ENCODE data around the gene GALP.
"Not testable (repeated sequence)": the region's sequence is repeated elsewhere in the genome, so short reads cannot be mapped to it uniquely, and the experiment has no call there.

GALP gene

GRCh38 chr19:56162258-56162657 lies 13.6 kb upstream of the GALP start:
- DNase-seq (ENCODE audit: low read depth) = no peak
- H3K4me3 ChIP-seq (ENCODE audit: control insufficient read depth, low read depth, low read length) = no peak overlapping the region

DNA sequence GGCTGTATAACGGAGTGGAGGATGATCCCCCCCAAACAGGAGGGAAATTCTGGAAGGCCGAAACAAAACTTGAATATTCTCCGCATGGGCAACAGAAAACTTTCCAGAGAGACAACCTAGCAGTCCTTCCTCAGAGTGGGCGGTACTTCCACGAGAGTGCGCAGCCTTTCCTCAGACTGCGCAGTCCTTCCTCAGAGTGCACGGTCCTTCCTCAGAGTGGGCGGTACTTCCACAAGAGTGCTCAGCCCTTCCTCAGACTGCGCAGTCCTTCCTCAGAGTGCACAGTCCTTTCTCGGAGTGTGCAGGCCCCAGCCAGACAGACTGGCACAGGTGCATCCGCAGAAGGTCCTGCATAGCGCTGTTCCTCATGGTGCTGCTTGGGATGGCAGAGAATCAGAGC lies 12.7 kb upstream of the GALP start:
- DNase-seq (ENCODE audit: low read depth) = no peak
- H3K4me3 ChIP-seq (ENCODE audit: control insufficient read depth, low read depth, low read length) = no peak overlapping the region
- TF ChIP-seq, protein P1, sequence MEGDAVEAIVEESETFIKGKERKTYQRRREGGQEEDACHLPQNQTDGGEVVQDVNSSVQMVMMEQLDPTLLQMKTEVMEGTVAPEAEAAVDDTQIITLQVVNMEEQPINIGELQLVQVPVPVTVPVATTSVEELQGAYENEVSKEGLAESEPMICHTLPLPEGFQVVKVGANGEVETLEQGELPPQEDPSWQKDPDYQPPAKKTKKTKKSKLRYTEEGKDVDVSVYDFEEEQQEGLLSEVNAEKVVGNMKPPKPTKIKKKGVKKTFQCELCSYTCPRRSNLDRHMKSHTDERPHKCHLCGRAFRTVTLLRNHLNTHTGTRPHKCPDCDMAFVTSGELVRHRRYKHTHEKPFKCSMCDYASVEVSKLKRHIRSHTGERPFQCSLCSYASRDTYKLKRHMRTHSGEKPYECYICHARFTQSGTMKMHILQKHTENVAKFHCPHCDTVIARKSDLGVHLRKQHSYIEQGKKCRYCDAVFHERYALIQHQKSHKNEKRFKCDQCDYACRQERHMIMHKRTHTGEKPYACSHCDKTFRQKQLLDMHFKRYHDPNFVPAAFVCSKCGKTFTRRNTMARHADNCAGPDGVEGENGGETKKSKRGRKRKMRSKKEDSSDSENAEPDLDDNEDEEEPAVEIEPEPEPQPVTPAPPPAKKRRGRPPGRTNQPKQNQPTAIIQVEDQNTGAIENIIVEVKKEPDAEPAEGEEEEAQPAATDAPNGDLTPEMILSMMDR (IDR thresholded peaks at IDR 0.05; ENCODE audit: control insufficient read depth, insufficient read depth, low read depth, low read length, missing control alignments) = no peak

More at GRCh38 chr19:56162258-56162657, 13.6 kb upstream of the GALP start:
- TF ChIP-seq, protein P1 (IDR thresholded peaks at IDR 0.05; ENCODE audit: control insufficient read depth, insufficient read depth, low read depth, low read length, missing control alignments) = no peak

DNA sequence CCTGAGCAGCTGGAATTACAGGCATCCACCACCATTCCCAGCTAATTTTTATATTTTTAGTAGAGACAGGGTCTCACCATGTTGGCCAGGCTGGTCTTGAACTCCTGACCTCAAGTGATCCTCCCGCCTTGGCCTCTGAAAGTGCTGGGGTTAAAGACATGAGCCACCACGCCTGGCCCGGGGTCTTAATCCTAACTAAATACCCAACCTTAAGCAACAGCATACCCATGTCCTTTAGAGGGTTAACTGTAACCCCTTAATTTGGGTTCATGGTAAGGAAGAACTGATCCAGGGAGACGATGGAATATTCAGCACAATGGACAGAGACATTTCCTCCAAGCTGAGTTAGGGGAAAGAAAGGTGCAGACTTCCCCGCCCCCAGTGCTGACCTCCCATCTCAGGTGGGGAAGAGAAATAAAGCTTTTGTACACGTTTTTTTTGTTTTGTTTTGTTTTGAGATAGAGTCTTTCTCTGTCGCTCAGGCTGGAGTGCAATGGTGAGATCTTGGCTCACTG lies 8.7 kb upstream of the GALP start:
- TF ChIP-seq, protein P1 (IDR thresholded peaks at IDR 0.05; ENCODE audit: control insufficient read depth, insufficient read depth, low read depth, low read length, missing control alignments) = no peak
- no peak overlapping the region for H3K4me3 ChIP-seq (ENCODE audit: control insufficient read depth, low read depth, low read length)
- no peak for DNase-seq (ENCODE audit: low read depth)

DNA sequence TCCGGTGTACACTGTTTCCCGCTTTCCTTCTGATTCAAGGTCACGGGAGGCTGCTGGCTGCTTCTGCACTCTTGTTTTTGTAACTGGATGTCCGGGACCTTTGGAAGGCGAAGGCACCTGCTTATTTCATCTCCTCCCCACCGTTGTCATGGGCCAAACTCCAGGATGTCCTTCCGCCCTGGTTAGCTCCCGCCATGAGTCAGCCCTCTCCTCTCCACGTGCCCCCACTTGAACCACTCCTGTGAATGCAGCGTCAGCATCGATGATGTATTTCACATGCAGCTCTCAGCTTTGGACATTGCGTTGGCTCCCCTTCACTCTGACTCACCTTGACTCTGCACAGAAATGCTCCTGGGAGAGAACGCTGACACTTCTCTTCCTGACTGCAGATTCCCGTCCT lies 5.5 kb upstream of the GALP start:
- TF ChIP-seq, protein P1 (IDR thresholded peaks at IDR 0.05; ENCODE audit: control insufficient read depth, insufficient read depth, low read depth, low read length, missing control alignments) = no peak
- peak; percentile 5 for DNase-seq (ENCODE audit: low read depth)
- no peak overlapping the region for H3K4me3 ChIP-seq (ENCODE audit: control insufficient read depth, low read depth, low read length)

GRCh38 chr19:56174086-56174485 lies 1.7 kb upstream of the GALP start:
- no peak overlapping the region for H3K4me3 ChIP-seq (ENCODE audit: control insufficient read depth, low read depth, low read length)
- no peak for DNase-seq (ENCODE audit: low read depth)
- TF ChIP-seq, protein P1 (IDR thresholded peaks at IDR 0.05; ENCODE audit: control insufficient read depth, insufficient read depth, low read depth, low read length, missing control alignments) = no peak

DNA sequence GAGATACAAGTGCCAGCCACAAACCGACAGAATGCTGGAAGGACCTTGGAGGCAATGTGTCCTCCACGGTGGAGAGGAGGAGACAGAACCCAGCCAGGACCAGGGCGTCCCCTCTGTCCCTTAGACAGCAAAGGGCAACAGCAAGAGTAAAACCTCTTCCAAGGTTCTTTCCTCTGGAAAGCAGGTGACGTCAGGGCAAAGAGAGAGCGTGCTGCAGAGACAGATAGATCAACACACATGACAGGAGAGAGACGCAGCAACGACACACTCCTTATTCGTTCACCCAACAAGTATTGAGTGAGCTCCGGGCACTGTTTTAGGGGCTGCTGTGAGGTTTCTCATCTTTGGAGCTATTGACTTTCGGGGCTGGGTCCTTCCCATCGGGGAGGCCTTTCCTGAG lies 1.3 kb upstream of the GALP start:
- DNase-seq (ENCODE audit: low read depth) = no peak
- TF ChIP-seq, protein P1 (IDR thresholded peaks at IDR 0.05; ENCODE audit: control insufficient read depth, insufficient read depth, low read depth, low read length, missing control alignments) = no peak
- no peak overlapping the region for H3K4me3 ChIP-seq (ENCODE audit: control insufficient read depth, low read depth, low read length)

- not testable (repeated sequence) for DNase-seq (ENCODE audit: low read depth); H3K4me3 ChIP-seq (ENCODE audit: control insufficient read depth, low read depth, low read length)
Measured at GRCh38 chr19:56176310-56176709, 502 bp downstream of the GALP start.
